Stimulated activated CD8-positive, alpha-beta memory T cell treated with anti-CD3 and anti-CD28 coated beads, Interleukin-2, amount 100 ng/mL, for 1 hour (primary cell): ENCODE results near the gene NDEL1.
"Not testable (repeated sequence)": the region's sequence is repeated elsewhere in the genome, so short reads cannot be mapped to it uniquely, and the experiment has no call there.

Experiments used
- DNase-seq, 2 donors: peaks; one replicate each; pipeline ENCODE4 v3.0.0-alpha.2; 2020; ENCODE audit warnings: low read depth in 2 of 2

The NDEL1 gene

GRCh38 chr17:8435245-8436168 is at the start of gene NDEL1:
NDEL1 (plus strand) TSS chr17:8435884; CDS start chr17:8444272, 8,388 bp downstream.
- DNase-seq, result peak; percentile 99

GRCh38 chr17:8386841-8387240 is 48.8 kb upstream of the NDEL1 start:
- DNase-seq, result no peak

- DNase-seq, result no peak
Observed at GRCh38 chr17:8387914-8388651, 47.6 kb upstream of the NDEL1 start.

GRCh38 chr17:8391711-8392110 is 44.0 kb upstream of the NDEL1 start:
- no peak for DNase-seq

GRCh38 chr17:8392274-8392673 is 43.4 kb upstream of the NDEL1 start:
- no peak for DNase-seq

GRCh38 chr17:8392674-8393469 is 42.8 kb upstream of the NDEL1 start:
- no peak for DNase-seq

GRCh38 chr17:8393470-8394231 is 42.0 kb upstream of the NDEL1 start:
- no peak for DNase-seq

- not testable (repeated sequence) for DNase-seq
Observed at GRCh38 chr17:8394497-8394896, 41.2 kb upstream of the NDEL1 start.

GRCh38 chr17:8397636-8398035 is 38.0 kb upstream of the NDEL1 start, which contains the start of gene RNF222:
RNF222 (minus strand) TSS chr17:8397827; CDS start chr17:8393461, 4,366 bp downstream.
- no peak for DNase-seq

- no peak for DNase-seq
Observed at GRCh38 chr17:8398980-8399379, 36.7 kb upstream of the NDEL1 start.

GRCh38 chr17:8401107-8401506 is 34.6 kb upstream of the NDEL1 start:
- DNase-seq, result no peak

GRCh38 chr17:8402921-8403536 is 32.7 kb upstream of the NDEL1 start:
- no peak for DNase-seq

- DNase-seq, result no peak
Observed at GRCh38 chr17:8405499-8406016, 30.1 kb upstream of the NDEL1 start.

GRCh38 chr17:8406174-8406573 is 29.5 kb upstream of the NDEL1 start:
- no peak for DNase-seq

GRCh38 chr17:8408371-8408770 is 27.3 kb upstream of the NDEL1 start:
- DNase-seq, result no peak

GRCh38 chr17:8409966-8410882 is 25.5 kb upstream of the NDEL1 start:
- DNase-seq, result peak; percentile 54 to 68

GRCh38 chr17:8410883-8411238 is 24.8 kb upstream of the NDEL1 start:
- DNase-seq, result no peak

GRCh38 chr17:8412089-8412488 is 23.6 kb upstream of the NDEL1 start:
- DNase-seq, result no peak

- no peak for DNase-seq
Observed at GRCh38 chr17:8413328-8413727, 22.4 kb upstream of the NDEL1 start.
